IMR-90 (cell line): ENCODE data around the gene SENP2.

Experiments used
- BHLHE40 ChIP-seq: fragments of 150-350 bp; IDR thresholded peaks from 2 replicates; pipeline ENCODE4 v1.6.1; 2016; ENCODE audit warnings: mild to moderate bottlenecking, low read depth, low read length
- CEBPB ChIP-seq: IDR thresholded peaks from 2 replicates; pipeline ENCODE4 v1.6.1; 2012; ENCODE audit warnings: low read depth, low read length, improper control_type of control experiment
- MAFK ChIP-seq: IDR thresholded peaks from 2 replicates; pipeline ENCODE4 v1.6.1; 2012; ENCODE audit warnings: low read depth, low read length, improper control_type of control experiment
- MXI1 ChIP-seq: IDR thresholded peaks from 2 replicates; pipeline ENCODE4 v1.6.1; 2012; ENCODE audit warnings: low read depth, mild to moderate bottlenecking, low read length, moderate library complexity, borderline replicate concordance
- POLR2A ChIP-seq: IDR thresholded peaks from 2 replicates; pipeline ENCODE4 v1.6.1; 2012; ENCODE audit warnings: mild to moderate bottlenecking, low read depth, low read length
- RAD21 ChIP-seq: IDR thresholded peaks from 2 replicates; pipeline ENCODE4 v1.6.1; 2012; ENCODE audit warnings: low read length, improper control_type of control experiment
- RFX5 ChIP-seq: IDR thresholded peaks from 2 replicates; pipeline ENCODE4 v1.8.0; 2012; ENCODE audit warnings: low read depth, mild to moderate bottlenecking, low read length, moderate library complexity
- SMC3 ChIP-seq: fragments of 150-350 bp; IDR thresholded peaks from 2 replicates; pipeline ENCODE4 v1.6.1; 2016; ENCODE audit warnings: low read depth, mild to moderate bottlenecking, antibody characterized with exemption, low read length, moderate library complexity
- TF ChIP-seq, protein P1 (sequence below): conservative IDR thresholded peaks from 2 replicates; pipeline ENCODE4 v1.5.1; 2012; ENCODE audit warnings: mild to moderate bottlenecking, low read depth, low read length, improper control_type of control experiment

GRCh38 chr3:185594073-185594472 is 8.0 kb downstream of the SENP2 start:
- TF ChIP-seq, protein P1, sequence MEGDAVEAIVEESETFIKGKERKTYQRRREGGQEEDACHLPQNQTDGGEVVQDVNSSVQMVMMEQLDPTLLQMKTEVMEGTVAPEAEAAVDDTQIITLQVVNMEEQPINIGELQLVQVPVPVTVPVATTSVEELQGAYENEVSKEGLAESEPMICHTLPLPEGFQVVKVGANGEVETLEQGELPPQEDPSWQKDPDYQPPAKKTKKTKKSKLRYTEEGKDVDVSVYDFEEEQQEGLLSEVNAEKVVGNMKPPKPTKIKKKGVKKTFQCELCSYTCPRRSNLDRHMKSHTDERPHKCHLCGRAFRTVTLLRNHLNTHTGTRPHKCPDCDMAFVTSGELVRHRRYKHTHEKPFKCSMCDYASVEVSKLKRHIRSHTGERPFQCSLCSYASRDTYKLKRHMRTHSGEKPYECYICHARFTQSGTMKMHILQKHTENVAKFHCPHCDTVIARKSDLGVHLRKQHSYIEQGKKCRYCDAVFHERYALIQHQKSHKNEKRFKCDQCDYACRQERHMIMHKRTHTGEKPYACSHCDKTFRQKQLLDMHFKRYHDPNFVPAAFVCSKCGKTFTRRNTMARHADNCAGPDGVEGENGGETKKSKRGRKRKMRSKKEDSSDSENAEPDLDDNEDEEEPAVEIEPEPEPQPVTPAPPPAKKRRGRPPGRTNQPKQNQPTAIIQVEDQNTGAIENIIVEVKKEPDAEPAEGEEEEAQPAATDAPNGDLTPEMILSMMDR: no peak
- no peak for TF ChIP-seq RFX5
- no peak for TF ChIP-seq POLR2A
- TF ChIP-seq MAFK: no peak
- TF ChIP-seq MXI1: no peak
- 0 out of 2 replicates have a peak, but pooled peaks have one; percentile 25 for TF ChIP-seq CEBPB
- TF ChIP-seq RAD21: no peak
- TF ChIP-seq BHLHE40: no peak
- no peak for TF ChIP-seq SMC3
